Diencephalon (tissue), 1 donor: ENCODE results near the gene HYAL4. TPM values are rescaled to one million over a fixed set of nuclear protein-coding genes. Genes with fewer than 3 reads are reported as not detected.

ENCODE experiments used
- total RNA-seq: library from RNA; depleted of rRNA; stranded (reverse); fragments of >200 nt; gene quantifications from one replicate; pipeline ENCODE4 v1.2.3, GENCODE V29; 2014

HYAL4 gene, protein sequence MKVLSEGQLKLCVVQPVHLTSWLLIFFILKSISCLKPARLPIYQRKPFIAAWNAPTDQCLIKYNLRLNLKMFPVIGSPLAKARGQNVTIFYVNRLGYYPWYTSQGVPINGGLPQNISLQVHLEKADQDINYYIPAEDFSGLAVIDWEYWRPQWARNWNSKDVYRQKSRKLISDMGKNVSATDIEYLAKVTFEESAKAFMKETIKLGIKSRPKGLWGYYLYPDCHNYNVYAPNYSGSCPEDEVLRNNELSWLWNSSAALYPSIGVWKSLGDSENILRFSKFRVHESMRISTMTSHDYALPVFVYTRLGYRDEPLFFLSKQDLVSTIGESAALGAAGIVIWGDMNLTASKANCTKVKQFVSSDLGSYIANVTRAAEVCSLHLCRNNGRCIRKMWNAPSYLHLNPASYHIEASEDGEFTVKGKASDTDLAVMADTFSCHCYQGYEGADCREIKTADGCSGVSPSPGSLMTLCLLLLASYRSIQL
- total RNA-seq, result not detected

DNA sequence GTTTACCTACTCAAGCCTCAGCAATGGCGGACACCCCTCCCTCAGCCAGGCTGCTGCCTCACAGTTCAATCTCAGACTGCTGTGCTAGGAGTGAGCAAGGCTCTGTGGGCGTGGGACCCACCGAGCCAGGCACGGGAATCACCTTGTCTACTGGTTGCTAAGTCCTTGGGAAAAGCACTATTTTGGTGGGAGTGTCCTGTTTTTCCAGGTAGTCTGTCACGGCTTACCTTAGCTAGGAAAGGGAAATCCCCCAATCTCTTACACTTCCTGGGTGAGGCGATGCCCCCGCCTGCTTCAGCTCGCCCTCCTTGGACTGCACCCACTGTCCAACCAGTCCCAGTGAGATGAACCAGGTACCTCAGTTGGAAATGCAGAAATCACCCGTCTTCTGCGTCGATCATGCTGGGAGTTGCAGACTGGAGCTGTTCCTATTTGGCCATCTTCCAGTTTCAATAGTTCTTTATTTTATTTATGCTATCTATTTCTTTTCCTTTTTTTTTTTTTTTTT, at the start of gene HYAL4:
TSS of gene HYAL4 (plus strand) at position 458 of the 508 bp plus-strand sequence. CDS start 23,105 bp downstream, outside the sequence.

DNA sequence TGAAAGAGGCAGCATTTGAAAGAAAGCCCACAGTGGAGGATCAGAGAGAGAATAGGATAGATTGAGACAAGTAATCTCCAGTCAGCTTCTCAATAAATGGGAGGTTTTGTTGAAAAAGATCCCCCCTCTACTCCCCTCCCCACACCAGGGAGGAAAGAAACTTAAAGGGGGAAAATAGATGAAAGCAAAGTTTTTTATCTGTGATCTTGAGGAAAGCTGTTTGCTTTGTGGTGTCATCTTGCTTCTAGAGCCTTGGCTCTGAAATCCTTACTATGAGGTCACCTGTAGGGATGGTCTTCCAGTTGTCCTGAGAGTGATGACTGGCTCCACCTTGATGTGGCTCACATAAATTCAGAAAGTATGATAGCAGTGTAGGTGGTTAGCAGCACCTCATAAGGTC, 80.0 kb downstream of the HYAL4 start, which contains the start of gene SPAM1:
TSS of gene SPAM1 (plus strand) at position 301 of the 400 bp plus-strand sequence. CDS start 28,330 bp downstream, outside the sequence.

Other genes with a start within 250 kb of the HYAL4 start
- not detected for gene ASB15, start 243.3 kb upstream of the HYAL4 start, total RNA-seq
- gene LMOD2, start 189.3 kb upstream of the HYAL4 start, total RNA-seq, result not detected
- 34.6 TPM for gene WASL, start 96.2 kb upstream of the HYAL4 start, total RNA-seq
- not detected for gene SPAM1, start 80.1 kb downstream of the HYAL4 start, total RNA-seq
- 4.6 TPM for gene TMEM229A, start 187.9 kb downstream of the HYAL4 start, total RNA-seq